H9 (cell line): ENCODE data around the gene TAF9B. TPM values are rescaled to one million over a fixed set of nuclear protein-coding genes. Genes with fewer than 3 reads are reported as not detected.
"Not testable (repeated sequence)": the region's sequence is repeated elsewhere in the genome, so short reads cannot be mapped to it uniquely, and the experiment has no call there.

Experiments
- DNase-seq: peaks from one replicate; pipeline ENCODE4 v3.0.0-alpha.2; 2017
- H2AFZ ChIP-seq: one replicate; pipeline ENCODE4 v1.6.1; 2013; ENCODE audit warnings: mild to moderate bottlenecking, low read length, control low read depth, moderate library complexity
- H2AK5ac ChIP-seq: 2 replicates; pipeline ENCODE4 v1.6.1; 2013; ENCODE audit warnings: low read length, control low read depth, mixed read lengths; ENCODE audit not compliant: insufficient read length
- H2BK120ac ChIP-seq: one replicate; pipeline ENCODE4 v1.6.1; 2013; ENCODE audit warnings: low read depth, mild to moderate bottlenecking, low read length, control low read depth, inconsistent platforms; ENCODE audit not compliant: poor library complexity, severe bottlenecking
- H2BK12ac ChIP-seq: 2 replicates; pipeline ENCODE4 v1.6.1; 2013; ENCODE audit warnings: low read length, control low read depth, mixed read lengths, low read depth; ENCODE audit not compliant: insufficient read length
- H2BK15ac ChIP-seq: 2 replicates; pipeline ENCODE4 v1.6.1; 2013; ENCODE audit warnings: low read depth, low read length, control low read depth
- H2BK20ac ChIP-seq: one replicate; pipeline ENCODE4 v1.6.1; 2013; ENCODE audit warnings: low read depth, mild to moderate bottlenecking, low read length, control low read depth, inconsistent platforms; ENCODE audit not compliant: poor library complexity, severe bottlenecking
- H2BK5ac ChIP-seq: 2 replicates; pipeline ENCODE4 v1.6.1; 2013; ENCODE audit warnings: low read length, control low read depth, mixed read lengths; ENCODE audit not compliant: insufficient read length
- H3K14ac ChIP-seq: 2 replicates; pipeline ENCODE4 v1.6.1; 2013; ENCODE audit warnings: low read length, control low read depth; ENCODE audit not compliant: insufficient read depth
- H3K18ac ChIP-seq: 2 replicates; pipeline ENCODE4 v1.6.1; 2013; ENCODE audit warnings: low read depth, mild to moderate bottlenecking, mixed read lengths, low read length, control low read depth; ENCODE audit not compliant: insufficient read length
- H3K23ac ChIP-seq: 2 replicates; pipeline ENCODE4 v1.6.1; 2013; ENCODE audit warnings: low read length, control low read depth, mixed read lengths, low read depth; ENCODE audit not compliant: insufficient read length
- H3K23me2 ChIP-seq: 2 replicates; pipeline ENCODE4 v1.6.1; 2013; ENCODE audit warnings: low read depth, mild to moderate bottlenecking, mixed read lengths, low read length, control low read depth; ENCODE audit not compliant: insufficient read length, poor library complexity, severe bottlenecking
- H3K27ac ChIP-seq: 2 replicates; pipeline ENCODE4 v1.5.1; 2013; ENCODE audit warnings: low read length, control low read depth, mixed read lengths, low read depth; ENCODE audit not compliant: insufficient read length
- H3K27me3 ChIP-seq: 2 replicates; pipeline ENCODE4 v1.6.1; 2013; ENCODE audit warnings: low read length, control low read depth, inconsistent platforms; ENCODE audit not compliant: insufficient read depth
- H3K4ac ChIP-seq: 2 replicates; pipeline ENCODE4 v1.6.1; 2013; ENCODE audit warnings: low read depth, mild to moderate bottlenecking, control low read depth, inconsistent platforms, low read length, moderate library complexity
- H3K4me1 ChIP-seq: 2 replicates; pipeline ENCODE4 v1.6.1; 2013; ENCODE audit warnings: low read length, control low read depth, inconsistent platforms; ENCODE audit not compliant: insufficient read depth
- H3K4me2 ChIP-seq: 2 replicates; pipeline ENCODE4 v1.6.1; 2013; ENCODE audit warnings: low read length, control low read depth, mixed read lengths; ENCODE audit not compliant: insufficient read length, insufficient read depth
- H3K56ac ChIP-seq: 2 replicates; pipeline ENCODE4 v1.6.1; 2013; ENCODE audit warnings: low read depth, mild to moderate bottlenecking, mixed read lengths, low read length, control low read depth; ENCODE audit not compliant: insufficient read length
- H3K79me1 ChIP-seq: 2 replicates; pipeline ENCODE4 v1.6.1; 2013; ENCODE audit warnings: low read depth, mild to moderate bottlenecking, moderate library complexity, low read length, control low read depth, inconsistent platforms; ENCODE audit not compliant: insufficient read depth, poor library complexity, severe bottlenecking
- H3K79me2 ChIP-seq: 2 replicates; pipeline ENCODE4 v1.6.1; 2013; ENCODE audit warnings: low read length, control low read depth, inconsistent platforms; ENCODE audit not compliant: insufficient read depth
- H3K9ac ChIP-seq: 2 replicates; pipeline ENCODE4 v1.6.1; 2013; ENCODE audit warnings: low read length, control low read depth, mixed read lengths; ENCODE audit not compliant: insufficient read length; ENCODE audit errors: extremely low read depth
- H3K9me3 ChIP-seq: one replicate; pipeline ENCODE4 v1.6.1; 2013; ENCODE audit warnings: low read depth, low read length, inconsistent platforms; ENCODE audit not compliant: control insufficient read depth
- H3T11ph ChIP-seq: one replicate; pipeline ENCODE4 v1.6.1; 2013; ENCODE audit warnings: mild to moderate bottlenecking, low read length, control low read depth, inconsistent platforms
- H4K20me1 ChIP-seq: one replicate; pipeline ENCODE4 v1.6.1; 2013; ENCODE audit not compliant: control insufficient read depth, insufficient read length, insufficient read depth
- H4K5ac ChIP-seq: 2 replicates; pipeline ENCODE4 v1.6.1; 2013; ENCODE audit warnings: low read depth, mild to moderate bottlenecking, mixed read lengths, low read length, control low read depth; ENCODE audit not compliant: insufficient read length
- H4K8ac ChIP-seq: replicated peaks from 2 replicates; pipeline ENCODE4 v1.6.1; 2013; ENCODE audit warnings: low read length, control low read depth, mixed read lengths, low read depth; ENCODE audit not compliant: insufficient read length
- H4K91ac ChIP-seq: 2 replicates; pipeline ENCODE4 v1.6.1; 2013; ENCODE audit warnings: low read depth, mild to moderate bottlenecking, moderate library complexity, mixed read lengths, low read length, control low read depth; ENCODE audit not compliant: insufficient read length
- H3K27ac Mint-ChIP-seq, 3 experiments: 2 replicates in 2 of 3; 3 replicates in 1 of 3; pipeline ENCODE4 v1.8.0; 2020 to 2021; ENCODE audit warnings: mixed read lengths in 3 of 3, mild to moderate bottlenecking in 1 of 3, moderate library complexity in 1 of 3
- H3K27me3 Mint-ChIP-seq: 2 replicates; pipeline ENCODE4 v1.8.0; 2021; ENCODE audit warnings: low read depth, mild to moderate bottlenecking, moderate library complexity, mixed read lengths
- H3K36me3 Mint-ChIP-seq, 3 experiments: 2 replicates in 2 of 3; 3 replicates in 1 of 3; pipeline ENCODE4 v1.8.0; 2020 to 2021; ENCODE audit warnings: low read depth in 3 of 3, mixed read lengths in 3 of 3; ENCODE audit not compliant: insufficient read depth in 1 of 3
- H3K4me1 Mint-ChIP-seq, 2 experiments: 2 replicates each; pipeline ENCODE4 v1.8.0; 2020; ENCODE audit warnings: mixed read lengths in 2 of 2
- H3K4me3 Mint-ChIP-seq, 2 experiments: 2 replicates in 1 of 2; 3 replicates in 1 of 2; pipeline ENCODE4 v1.8.0; 2020 to 2021; ENCODE audit warnings: mild to moderate bottlenecking in 2 of 2, mixed read lengths in 2 of 2, moderate library complexity in 1 of 2
- H3K9me3 Mint-ChIP-seq, 2 experiments: 2 replicates in 1 of 2; 3 replicates in 1 of 2; pipeline ENCODE4 v1.8.0; 2020; ENCODE audit warnings: mild to moderate bottlenecking in 2 of 2, mixed read lengths in 2 of 2, moderate library complexity in 1 of 2
- CTCF ChIP-seq: fragments of 200-600 bp; sonication (generic); conservative IDR thresholded peaks from 3 replicates; pipeline ENCODE4 v1.8.0; 2021; ENCODE audit warnings: antibody characterized with exemption, mild to moderate bottlenecking
- total RNA-seq: library from RNA; stranded (reverse); gene quantifications from 2 replicates; pipeline ENCODE4 v1.2.1, GENCODE V29; 2021

TAF9B gene
- total RNA-seq, 1 experiment from 2014 or later = 34.9 TPM

- no peak for DNase-seq
- Histone ChIP-seq H2BK5ac (no peak overlapping the region), H4K91ac (no peak overlapping the region), H3K14ac (no peak overlapping the region), H4K8ac (no peak overlapping the region), H3K18ac (no peak overlapping the region), H4K20me1 (no peaks in the 10 kb centered on the region), H3K23ac (no peak overlapping the region), H3K9me3 (peaks cover 4% of the 10 kb centered on the region), H3K23me2 (no peaks in the 10 kb centered on the region), H3K27me3 (no peaks in the 10 kb centered on the region), H2AFZ (no peak overlapping the region), H4K5ac (no peak overlapping the region), H2BK15ac (no peak overlapping the region), H2BK12ac (no peak overlapping the region), H3K27ac (no peak overlapping the region), H3K4ac (no peak overlapping the region), H2BK20ac (no peak overlapping the region), H2BK120ac (no peak overlapping the region), H3K79me2 (no peaks in the 10 kb centered on the region), H3K4me1 (no peaks in the 10 kb centered on the region), H3T11ph (no peak overlapping the region), H3K9ac (no peak overlapping the region), H3K56ac (no peak overlapping the region), H2AK5ac (no peak overlapping the region), H3K79me1 (no peaks in the 10 kb centered on the region), H3K4me2 (no peak overlapping the region)
- Mint-ChIP-seq H3K4me1 (no peaks in the 10 kb centered on the region), H3K27me3 (no peaks in the 10 kb centered on the region), H3K36me3 (peaks cover 19 to 51% (median 50%) of the 10 kb centered on the region in 3 experiments), H3K27ac (no peak overlapping the region), H3K4me3 (no peak overlapping the region), H3K9me3 (peaks cover 42 to 51% of the 10 kb centered on the region in 2 experiments)
- TF ChIP-seq CTCF = no peak
Observed at GRCh38 chrX:78129714-78130113, 9.7 kb downstream of the TAF9B start.

GRCh38 chrX:78125781-78126180 lies 13.7 kb downstream of the TAF9B start:
- not testable (repeated sequence) for H3K23me2 ChIP-seq, H4K8ac ChIP-seq, H3K79me2 ChIP-seq, DNase-seq, H3T11ph ChIP-seq, H3K27me3 ChIP-seq, H3K27me3 Mint-ChIP-seq, H3K4ac ChIP-seq, H4K20me1 ChIP-seq, H3K4me1 ChIP-seq, H3K56ac ChIP-seq, H3K23ac ChIP-seq, H2BK15ac ChIP-seq, H3K27ac Mint-ChIP-seq, H3K9me3 ChIP-seq, H2BK20ac ChIP-seq, H3K14ac ChIP-seq, H3K4me2 ChIP-seq, H2AFZ ChIP-seq, H2BK120ac ChIP-seq, H3K4me1 Mint-ChIP-seq, H2BK12ac ChIP-seq, H4K91ac ChIP-seq, H3K27ac ChIP-seq, H2AK5ac ChIP-seq, H3K4me3 Mint-ChIP-seq, H3K18ac ChIP-seq, H2BK5ac ChIP-seq, H3K79me1 ChIP-seq, H3K9ac ChIP-seq, H4K5ac ChIP-seq
- Mint-ChIP-seq H3K36me3 (peaks cover 44 to 82% (median 72%) of the 10 kb centered on the region in 3 experiments), H3K9me3 (peaks cover 58 to 61% of the 10 kb centered on the region in 2 experiments)
